NCI-H2196 treated with DMSO at 0.1 percent for 48 hours (cell line): Measurements from ENCODE around the gene ARHGAP10.
"Not testable (repeated sequence)": the region's sequence is repeated elsewhere in the genome, so short reads cannot be mapped to it uniquely, and the experiment has no call there.

Experiments used
- DNase-seq: peaks from one replicate; lab custom pipeline; 2025; ENCODE audit not compliant: unreplicated experiment; lab: John Stamatoyannopoulos, UW

Gene ARHGAP10

DNA sequence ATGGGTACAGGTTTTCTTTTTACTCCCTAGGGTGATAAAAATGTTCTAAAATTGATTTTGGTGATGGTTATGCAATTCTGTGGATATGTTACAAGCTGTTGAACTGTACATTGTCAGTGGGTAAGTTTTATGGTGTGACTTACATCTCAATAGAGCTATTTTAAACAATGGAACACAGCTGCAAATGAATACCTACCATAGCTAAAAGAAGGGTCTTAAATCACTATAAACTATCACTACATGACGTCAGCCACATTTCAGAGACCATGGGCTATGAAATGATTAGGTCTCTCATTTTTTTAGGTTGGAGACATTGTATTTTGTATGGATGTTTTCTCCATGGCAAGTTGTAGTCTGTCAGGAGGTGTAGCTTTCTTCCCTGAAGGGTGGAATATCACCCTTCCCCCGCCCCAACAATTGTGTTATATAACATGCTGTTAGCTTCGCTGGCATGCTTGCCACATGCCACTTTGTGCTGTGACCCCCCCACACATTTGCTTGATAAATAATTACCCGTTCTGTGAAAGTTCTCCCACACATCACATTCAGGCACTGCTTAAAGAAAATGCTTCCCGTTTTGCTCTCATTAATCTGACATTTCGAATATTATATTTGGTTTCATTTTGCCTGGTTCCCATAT, 159.7 kb downstream of the ARHGAP10 start:
- DNase-seq, result no peak

DNA sequence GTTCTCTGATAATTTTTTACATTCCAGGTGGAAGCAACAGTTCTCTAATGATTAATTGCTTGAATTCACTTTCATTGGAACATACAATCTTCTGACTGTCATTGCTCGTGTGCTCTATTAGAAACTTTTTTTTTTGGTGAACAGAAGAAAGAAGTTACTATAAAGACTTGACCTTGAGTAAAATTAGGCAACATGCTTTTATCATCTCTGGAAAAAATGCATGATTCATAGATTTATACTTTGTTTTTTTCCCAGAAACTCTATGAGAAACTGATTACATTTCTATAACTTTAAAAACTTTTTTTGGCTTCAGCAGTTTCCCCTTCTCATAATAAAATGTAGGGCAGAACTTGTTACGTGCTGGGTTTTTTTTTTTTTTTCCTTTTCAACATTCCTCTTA, 167.6 kb downstream of the ARHGAP10 start:
- DNase-seq, result no peak

DNA sequence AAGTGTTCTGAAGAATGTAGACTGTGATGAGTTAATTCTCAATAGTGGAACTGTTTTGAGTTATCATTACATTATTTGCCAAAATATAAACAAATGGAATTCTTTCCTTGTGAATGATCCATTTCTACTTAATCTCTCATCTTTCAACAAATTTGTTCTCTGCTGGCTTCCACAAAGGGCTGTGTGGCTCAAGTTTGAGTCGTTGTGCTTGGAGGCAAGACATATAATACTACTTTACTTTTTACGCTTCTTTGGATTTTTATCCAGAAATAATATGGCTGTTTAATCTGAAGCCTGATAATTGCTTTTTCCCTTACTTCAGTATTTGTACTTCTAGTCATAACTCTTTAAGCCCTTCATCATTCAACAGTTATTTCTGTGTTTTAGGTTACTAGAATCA, 169.5 kb downstream of the ARHGAP10 start:
- DNase-seq, result no peak

DNA sequence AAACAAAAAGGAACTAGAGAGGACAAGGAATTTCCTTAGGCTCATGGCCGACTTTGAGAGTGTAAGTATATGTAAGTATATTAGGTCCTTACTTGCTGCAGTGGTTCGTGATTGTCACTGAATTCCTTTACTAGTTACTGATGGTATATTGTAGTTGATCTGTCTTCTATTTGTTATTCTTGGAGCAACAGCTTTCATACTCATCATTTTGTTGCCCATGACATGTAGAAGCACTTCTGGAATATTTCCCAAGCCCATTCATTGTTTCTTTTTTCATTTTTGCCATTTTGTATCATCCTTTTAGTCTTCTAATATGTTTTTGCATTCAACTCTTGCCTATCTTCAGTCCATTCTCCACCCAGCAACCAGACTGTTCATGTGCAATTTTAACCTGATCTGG, 170.0 kb downstream of the ARHGAP10 start:
- no peak for DNase-seq

DNA sequence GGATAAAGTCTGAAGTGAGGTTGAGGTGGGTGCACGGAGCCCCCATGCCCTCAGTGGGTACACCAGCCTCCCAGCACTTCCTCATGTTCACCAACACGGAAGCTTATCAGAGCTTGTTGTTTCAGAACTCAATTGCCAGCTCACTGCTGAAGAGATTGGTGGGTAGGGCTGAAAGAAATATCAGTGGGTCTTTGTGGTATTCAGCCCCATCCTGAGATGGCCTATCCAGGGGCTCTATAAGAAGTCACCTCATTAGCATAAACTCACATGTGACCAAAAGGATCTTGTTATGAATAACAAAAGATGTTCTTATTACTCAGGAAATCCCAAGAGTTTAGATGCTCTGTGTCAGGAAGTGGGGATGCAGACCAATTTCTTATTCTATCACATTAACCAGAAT, 177.3 kb downstream of the ARHGAP10 start:
- no peak for DNase-seq

DNA sequence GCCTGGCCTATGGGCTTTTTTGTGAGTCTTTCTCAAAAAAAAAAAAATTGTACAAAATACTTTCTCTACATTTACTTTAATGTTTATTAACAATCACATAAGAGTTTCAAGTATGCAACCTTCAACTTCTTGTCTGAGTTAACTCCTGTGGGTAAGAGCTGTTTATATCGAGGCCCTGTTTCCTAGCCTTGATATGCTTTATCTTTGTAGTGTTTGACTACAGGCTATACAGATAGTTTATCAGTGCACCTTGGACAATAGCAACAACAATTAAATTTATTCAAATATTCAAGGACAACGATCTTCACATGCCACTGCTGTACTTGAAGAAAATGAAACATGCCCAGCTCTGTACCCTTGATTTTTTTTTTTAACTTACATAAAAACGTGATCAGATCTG, 178.4 kb downstream of the ARHGAP10 start:
- no peak for DNase-seq

DNA sequence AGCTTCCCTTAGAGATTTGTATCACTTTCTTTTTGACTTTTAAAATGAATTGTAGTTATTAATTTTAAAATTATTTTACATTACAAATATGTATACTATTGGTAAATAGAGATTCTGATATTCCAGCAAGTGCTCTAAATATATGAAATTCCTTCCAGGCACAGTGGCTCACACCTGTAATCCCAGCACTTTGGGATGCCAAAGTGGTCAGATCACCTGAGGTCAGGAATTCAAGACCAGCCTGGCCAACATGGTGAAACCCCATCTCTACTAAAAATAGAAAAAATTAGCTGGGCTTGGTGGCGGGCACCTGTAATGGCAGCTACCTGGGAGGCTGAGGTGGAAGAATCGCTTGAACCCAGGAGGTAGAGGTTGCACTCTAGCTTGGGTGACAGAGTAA, 180.2 kb downstream of the ARHGAP10 start:
- DNase-seq, result not testable (repeated sequence)

DNA sequence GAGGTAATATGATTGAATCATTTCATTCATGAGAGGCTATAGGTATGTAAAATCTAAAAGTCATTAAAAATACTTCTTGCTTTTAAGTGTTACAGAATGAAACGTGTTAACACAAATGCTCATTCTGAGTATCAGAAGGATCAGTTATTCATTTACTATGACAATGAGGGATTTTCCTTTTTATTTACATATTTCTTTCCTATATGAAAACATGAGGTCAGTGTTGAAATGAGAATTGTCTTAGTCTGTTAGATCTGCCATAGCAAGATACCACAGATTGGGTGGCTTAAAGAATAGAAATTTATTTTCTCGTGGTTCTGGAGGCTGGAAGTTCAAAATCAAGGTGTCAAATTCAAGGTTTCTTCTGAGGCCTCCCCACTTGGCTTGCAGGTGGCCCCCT, 181.2 kb downstream of the ARHGAP10 start:
- DNase-seq, result no peak

DNA sequence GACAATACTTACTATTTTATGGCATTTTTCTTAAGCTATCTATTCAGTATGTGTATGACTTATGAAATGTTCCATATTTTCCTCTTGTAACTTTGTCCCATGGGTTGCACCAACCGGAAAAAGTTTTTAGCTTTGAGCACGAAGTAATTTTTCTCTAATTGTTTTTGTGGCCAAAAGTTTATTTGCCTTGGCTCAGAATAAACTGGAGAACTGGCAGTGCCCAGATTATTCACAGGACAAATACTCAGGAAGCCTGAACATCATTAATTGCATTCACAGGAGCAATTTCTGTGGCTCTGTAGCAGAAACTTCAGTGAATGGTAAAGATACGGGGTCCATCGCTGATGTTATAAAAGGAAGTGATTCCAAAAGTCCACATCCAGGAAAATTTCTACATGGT, 184.5 kb downstream of the ARHGAP10 start:
- no peak for DNase-seq

DNA sequence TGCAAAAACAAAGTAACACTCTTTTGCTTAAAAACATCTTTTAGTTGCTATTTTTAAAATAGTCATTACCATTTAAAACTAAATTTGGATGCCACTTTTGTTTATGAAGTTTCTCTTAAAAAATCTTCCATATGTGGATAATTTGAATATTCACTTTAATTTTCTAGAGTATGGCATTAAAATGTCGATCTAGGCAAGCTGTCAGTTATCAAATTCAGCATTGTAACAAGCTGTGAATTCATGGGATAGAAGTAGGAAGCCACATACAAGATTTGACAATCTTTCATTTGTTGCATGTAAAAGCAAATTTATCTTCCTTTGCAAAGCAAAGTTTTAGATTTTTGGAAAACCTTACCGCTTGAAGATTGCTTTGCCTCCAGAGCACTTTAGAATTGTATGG, 191.5 kb downstream of the ARHGAP10 start:
- no peak for DNase-seq

DNA sequence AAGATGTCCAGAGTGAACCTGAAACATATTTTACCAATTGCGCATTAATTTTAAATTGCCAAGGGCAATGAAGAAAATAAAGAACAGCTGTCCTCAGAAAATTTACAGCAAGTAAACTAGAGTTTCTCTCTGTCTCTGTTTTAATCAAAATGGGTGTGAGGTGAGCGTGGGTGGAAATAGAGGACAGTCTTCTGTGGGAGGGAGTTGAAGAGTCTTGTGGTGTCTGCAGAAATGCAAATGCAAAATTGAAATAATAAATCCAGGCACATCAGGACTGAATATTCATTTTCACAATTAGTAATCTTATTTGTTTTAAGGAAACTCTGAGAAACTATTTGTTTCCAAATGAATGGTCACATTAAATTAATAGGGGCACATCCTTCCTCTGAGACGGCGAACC, 192.0 kb downstream of the ARHGAP10 start:
- no peak for DNase-seq

DNA sequence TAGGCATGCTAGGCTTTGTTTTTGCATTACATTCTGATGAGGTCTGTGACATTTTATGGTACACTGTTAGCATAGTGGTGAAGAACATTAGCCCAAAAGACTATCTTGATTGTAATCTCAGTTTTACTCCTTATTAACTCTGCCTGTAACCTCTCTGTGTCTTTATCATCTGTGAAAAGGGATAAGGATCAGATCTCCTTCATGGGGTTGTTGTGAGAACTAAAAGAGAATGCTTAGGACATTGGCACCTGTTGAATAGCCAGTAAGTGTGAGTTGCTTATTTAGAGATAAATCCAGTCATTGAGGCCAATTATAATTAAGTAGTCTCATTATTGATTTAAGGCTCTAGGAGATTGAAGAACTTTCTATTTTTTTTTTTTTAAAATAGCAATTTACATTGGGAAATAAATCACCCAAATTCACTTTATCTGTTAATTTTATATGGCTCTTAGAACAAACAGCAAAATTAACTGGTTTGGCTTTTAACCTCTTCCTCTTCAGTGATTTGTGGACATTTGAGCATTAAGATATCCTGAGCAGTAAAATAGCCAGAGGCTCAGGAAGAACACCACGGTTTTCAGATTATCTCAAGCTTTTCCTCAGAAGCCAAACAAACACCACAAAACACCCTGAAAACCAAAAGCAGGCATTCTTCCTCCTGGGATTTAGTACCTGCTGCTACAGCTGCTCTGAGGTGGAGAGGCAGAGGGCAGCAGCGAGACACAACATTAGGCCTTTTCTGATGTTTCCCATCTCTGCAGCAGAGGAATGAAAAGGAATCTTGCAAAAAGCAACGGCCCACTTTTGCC, 192.9 kb downstream of the ARHGAP10 start:
- DNase-seq, result no peak

DNA sequence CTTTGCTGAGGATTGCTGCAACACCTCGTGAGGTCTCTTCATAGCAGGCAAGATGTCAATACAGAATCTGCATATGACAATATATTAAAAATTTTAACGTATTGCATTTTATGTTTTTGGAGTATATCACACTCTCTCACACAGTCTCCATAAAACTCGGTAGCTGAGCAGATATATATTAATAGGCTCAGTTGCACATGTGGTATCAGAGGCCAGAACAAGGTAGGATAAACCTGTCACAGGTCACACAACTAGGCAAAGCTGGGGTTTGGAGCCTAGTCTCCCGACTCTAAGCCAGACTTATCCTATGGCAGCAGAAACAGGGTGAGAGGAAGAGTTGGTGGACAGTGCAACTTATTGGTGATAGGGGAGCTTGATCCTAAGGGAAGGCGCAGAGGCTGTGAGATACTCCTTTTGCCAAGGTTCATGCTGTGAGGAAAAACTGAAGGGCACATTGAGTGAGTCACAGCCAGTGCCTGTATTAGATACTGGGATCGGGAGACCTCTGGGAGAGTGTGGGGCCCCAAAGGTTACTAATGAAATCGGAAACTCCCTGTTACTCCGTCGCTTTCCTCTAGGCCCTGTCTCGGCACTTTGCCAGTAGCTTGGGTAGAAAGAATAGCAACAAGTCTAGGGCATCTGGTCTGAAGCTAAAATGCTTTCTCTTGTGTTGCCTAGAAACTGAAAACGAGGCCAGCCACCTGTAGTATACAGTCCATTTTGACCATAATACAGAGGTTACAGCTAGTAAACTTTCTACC, 195.7 kb downstream of the ARHGAP10 start:
- no peak for DNase-seq

DNA sequence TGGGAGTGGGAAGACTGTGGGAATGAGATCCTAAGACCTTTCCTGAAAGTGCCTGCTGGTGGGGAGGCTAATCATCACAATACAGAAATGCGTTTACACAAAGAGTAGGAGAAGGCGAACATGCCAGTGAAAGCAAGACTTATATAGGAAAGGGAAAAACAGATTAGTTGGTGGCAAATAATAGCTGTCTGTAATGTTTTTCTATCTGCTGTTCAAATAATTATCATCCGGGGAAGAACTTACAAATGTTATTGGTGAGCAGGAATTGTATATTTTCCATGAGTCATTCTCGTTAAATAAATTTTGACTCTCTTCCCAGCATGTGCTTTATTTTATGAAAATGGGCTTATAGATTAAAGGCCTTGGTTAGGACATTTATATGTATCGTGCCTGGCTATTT, 196.5 kb downstream of the ARHGAP10 start:
- DNase-seq, result no peak

DNA sequence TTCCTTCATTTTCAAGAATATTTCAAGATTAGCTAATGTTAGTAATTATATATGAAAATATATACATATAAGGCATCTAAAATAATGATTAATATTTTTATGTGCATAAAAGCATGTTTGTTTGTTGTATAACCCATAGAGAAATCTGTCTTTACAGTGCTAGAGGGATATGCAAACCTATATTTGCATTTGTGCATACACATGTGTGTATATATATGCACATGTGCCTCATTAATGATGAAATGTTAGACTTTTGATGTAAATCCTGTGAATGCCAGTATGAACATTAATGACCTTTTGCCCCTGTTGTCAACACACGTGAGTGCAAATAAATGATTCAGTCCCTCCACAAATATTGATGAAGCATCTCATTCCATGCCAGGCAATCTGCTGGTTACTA, 197.9 kb downstream of the ARHGAP10 start:
- DNase-seq, result no peak

DNA sequence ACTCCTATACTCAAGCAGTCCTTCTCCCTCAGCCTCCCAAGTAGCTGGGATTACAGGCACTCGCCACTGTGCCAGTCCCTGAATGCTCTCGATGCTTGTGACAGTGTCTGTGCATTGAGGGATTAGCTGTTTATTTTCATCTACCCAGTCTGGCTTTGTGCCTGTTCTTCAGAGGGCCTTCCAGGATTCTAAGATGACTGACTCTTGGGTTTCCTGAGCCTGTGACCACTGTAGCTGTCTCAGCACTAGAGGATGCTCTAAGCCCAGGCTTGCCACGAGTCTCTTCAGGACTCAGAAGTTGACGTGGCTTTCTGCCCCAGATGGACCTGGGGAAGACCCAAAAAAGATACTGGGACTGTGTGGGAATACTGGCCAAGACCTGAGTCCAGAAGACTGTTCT, 201.4 kb downstream of the ARHGAP10 start:
- no peak for DNase-seq

DNA sequence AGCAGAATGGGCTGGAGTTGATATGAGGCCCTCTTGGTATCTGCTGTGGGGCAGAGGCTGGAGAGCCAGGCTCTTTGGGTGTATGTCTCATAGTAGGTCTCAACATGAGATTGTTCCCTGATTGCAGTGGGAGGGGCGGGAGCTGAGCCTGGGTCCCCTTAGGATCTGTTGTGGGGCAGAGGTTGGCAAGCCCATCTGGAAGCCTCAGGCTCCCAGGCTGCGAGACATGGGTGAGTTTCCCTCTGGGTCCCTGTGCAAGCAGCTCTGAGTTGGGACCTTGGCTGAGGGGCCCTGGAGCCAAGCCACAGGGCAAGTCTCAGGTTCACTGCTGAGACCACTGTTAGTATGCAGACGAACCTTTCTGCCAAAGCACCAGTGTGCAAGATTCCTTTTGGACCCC, 201.9 kb downstream of the ARHGAP10 start:
- no peak for DNase-seq

DNA sequence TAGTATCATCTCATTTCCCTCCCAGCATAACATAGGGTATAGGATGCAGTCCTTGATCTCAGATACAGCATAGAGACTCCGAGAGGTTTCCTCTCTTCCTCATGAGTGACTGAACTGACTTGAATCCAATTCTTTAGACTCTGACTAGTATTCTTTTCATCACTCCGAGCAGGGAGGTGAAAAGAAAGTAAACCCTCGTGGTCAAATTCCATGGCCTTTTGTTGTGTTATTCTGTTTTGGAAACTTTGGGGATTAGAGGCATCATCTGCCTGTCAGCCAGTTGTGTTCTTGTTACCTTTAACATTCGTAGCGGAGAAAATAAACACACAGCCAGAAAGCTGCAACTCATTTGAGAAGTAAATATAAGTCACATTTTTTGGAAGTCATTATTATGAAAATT, 206.6 kb downstream of the ARHGAP10 start:
- DNase-seq, result no peak

DNA sequence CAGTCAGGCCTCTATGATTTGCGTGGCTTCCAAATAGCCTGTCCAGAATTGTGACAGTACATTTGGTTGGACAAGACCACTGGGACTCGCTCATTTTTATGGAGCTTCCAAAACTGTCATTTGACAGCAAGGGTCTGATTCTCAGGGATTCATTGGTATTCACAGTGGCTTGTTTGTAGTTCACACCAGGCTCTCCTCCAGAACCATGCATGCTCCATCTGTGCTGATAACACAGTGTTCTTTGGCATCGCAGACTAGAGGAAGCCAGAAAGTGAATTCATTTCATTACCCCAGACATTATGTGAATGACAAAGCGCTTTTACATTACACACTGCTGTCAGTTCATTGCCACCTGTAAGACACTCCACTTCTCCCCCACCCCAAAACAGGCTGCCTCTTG, 208.3 kb downstream of the ARHGAP10 start:
- no peak for DNase-seq

DNA sequence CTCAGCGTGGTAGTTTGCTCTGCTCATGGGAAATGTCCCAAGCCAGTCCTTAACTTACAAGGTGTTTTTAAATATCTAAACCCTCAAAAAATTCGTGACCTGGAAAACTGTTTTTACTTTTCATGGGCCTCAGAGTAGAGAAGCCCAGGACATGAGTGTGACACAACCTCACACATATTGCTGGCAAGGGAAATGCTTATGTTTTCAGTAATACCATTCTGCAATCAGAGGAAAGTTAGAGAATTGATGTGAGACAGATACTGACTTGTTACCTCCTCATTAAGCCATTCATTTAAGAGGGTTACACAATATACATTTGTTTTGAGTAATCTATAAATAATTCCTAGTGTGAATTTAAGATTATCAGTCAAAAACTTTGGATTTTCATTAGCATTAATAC, 209.5 kb downstream of the ARHGAP10 start:
- no peak for DNase-seq

DNA sequence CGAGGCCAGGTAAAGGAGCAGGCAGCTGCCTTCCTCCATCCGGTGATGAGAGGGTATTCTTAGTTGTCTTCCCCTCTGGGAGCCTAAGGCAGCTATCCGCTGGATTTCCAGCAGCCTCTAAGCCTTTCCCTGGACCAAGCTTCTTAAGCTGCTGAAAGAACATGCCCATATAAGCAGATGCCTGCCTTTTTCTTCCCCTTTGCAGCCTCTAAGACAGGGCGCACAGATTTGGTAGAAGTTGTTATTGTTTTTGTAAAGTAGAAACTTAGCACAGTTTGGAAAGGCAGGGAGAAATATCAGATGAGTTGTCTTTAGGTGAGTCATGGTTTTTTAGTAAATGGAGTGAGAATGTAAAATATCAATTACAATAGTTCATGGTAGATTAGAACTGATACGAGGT, 210.8 kb downstream of the ARHGAP10 start:
- no peak for DNase-seq

DNA sequence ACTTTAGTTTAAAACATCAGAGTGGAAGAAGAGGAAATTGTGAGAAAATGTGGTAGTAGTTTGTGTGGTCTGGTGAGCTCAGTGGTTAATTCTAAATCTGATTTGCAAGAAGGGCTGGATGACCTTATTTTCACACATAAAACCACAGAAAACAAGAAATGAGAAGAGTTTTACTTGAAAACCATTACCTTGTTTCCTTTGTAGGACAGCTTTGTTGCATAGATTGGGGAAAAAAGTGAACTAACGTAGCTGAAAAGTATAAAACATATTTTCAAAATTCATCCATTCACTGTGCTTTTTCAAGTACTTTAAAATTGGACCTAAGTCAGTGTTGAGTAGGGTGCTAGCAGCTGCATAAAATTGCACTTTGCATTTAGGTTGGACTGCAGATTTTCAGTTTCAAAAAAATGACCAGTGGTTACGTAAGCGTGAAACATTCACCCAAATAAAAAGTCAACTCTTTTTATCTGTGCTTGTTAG, 211.3 kb downstream of the ARHGAP10 start:
- no peak for DNase-seq
